ENCODE data around the gene ZDHHC11B. TPM values are rescaled to one million over a fixed set of nuclear protein-coding genes. Genes with fewer than 3 reads are reported as not detected.
"Not testable (repeated sequence)": the region's sequence is repeated elsewhere in the genome, so short reads cannot be mapped to it uniquely, and the experiment has no call there.

The ZDHHC11B gene
- total RNA-seq, 2 donors from 2014 or later: 0.55 to 3.0 TPM

DNA sequence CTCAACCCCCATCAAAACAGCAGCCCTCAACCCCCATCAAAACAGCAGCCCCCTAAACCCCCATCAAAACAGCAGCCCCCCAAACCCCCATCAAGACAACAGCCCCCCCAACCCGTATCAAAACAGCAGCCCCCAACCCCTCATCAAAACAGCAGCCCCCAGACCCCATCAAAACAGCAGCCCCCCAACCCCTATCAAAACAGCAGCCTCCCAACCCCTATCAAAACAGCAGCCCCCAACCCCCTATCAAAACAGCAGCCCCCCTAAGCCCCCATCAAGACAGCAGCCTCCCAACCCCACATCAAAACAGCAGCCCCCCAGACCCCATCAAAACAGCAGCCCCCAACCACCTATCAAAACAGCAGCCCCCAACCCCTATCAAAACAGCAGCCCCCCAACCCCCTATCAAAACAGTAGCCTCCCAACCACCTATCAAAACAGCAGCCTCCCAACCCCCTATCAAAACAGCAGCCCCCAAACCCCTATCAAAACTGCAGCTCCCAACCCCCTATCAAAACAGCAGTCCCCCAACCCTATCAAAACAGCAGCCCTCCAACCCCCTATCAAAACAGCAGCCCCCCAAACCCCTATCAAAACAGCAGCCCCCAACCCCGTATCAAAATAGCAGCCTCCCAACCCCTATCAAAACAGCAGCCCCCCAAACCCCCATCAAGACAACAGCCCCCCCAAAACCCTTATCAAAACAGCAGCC lies 92.6 kb downstream of the ZDHHC11B start:
- H3K4me1 ChIP-seq (replicated peaks): no peaks in the 10 kb centered on the region
- DNase-seq (ENCODE audit: low spot score): no peak
- intact Hi-C loops (cut with DNase I): no loop called here
- H3K4me3 ChIP-seq: peak overlapping the region in 1 of 2 donors; percentile 45
- TF ChIP-seq POLR2A (IDR thresholded peaks at IDR 0.05): no peak
- TF ChIP-seq, protein P1, sequence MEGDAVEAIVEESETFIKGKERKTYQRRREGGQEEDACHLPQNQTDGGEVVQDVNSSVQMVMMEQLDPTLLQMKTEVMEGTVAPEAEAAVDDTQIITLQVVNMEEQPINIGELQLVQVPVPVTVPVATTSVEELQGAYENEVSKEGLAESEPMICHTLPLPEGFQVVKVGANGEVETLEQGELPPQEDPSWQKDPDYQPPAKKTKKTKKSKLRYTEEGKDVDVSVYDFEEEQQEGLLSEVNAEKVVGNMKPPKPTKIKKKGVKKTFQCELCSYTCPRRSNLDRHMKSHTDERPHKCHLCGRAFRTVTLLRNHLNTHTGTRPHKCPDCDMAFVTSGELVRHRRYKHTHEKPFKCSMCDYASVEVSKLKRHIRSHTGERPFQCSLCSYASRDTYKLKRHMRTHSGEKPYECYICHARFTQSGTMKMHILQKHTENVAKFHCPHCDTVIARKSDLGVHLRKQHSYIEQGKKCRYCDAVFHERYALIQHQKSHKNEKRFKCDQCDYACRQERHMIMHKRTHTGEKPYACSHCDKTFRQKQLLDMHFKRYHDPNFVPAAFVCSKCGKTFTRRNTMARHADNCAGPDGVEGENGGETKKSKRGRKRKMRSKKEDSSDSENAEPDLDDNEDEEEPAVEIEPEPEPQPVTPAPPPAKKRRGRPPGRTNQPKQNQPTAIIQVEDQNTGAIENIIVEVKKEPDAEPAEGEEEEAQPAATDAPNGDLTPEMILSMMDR (IDR thresholded peaks at IDR 0.05): no peak
- TF ChIP-seq POLR2AphosphoS5 (IDR thresholded peaks at IDR 0.05): no peak
- 17% methylated on average over 2 of the region's 2 CpGs for WGBS
- no peak overlapping the region for H3K27ac ChIP-seq
- no peaks in the 10 kb centered on the region for H3K9me3 ChIP-seq
- H3K36me3 ChIP-seq: no peaks in the 10 kb centered on the region
- H3K27me3 ChIP-seq (replicated peaks; ENCODE audit: insufficient read depth): no peaks in the 10 kb centered on the region

DNA sequence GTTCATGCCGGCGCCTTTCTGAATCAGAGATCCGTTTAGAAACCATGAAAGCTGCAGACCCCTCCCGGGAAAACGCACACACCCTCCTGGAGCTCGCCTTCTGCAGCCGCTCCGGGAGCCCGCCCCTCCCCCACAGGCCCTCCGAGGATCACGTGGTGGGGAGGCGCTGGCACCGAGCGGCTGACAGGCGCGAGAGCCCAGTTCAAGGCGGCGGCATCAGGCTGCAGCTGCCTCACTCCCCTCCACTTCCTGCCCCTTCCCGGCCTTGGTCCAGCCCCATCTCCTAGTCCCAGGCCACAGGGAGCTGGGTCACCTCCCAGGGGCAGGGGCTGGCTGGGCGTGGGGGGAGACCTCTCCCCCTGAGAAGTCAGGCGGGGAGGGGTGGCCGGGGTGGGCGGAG lies 93.5 kb downstream of the ZDHHC11B start:
- H3K27ac ChIP-seq; H3K4me3 ChIP-seq; H3K4me1 ChIP-seq (replicated peaks); H3K36me3 ChIP-seq; DNase-seq (ENCODE audit: low spot score); H3K27me3 ChIP-seq (replicated peaks; ENCODE audit: insufficient read depth); H3K9me3 ChIP-seq; intact Hi-C loops (cut with DNase I): not testable (repeated sequence)
- no CpG with 5 or more reads among the region's 23 CpGs for WGBS

DNA sequence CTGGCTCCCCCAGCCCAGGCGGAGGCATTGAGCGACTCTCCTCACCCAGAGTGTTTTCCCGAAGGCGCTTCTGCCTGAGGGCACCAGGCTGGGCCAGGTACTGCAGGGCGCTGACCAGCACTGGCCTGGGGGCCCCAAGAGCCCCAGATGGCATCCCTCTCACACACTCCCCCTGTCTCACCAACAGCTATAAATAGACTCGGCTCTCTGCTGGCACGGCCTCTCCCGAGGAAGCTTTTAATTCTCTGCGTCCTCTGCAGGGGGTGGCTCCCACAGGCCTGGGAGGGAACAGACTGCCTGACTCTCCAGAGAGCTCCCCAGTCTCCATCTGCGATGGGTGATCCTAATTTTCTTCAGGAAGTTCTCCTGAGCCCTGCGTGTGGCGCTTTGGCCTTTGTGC lies 94.2 kb downstream of the ZDHHC11B start:
- H3K9me3 ChIP-seq: not testable (repeated sequence)
- whole genome bisulfite sequencing: no CpG with 5 or more reads among the region's 12 CpGs

DNA sequence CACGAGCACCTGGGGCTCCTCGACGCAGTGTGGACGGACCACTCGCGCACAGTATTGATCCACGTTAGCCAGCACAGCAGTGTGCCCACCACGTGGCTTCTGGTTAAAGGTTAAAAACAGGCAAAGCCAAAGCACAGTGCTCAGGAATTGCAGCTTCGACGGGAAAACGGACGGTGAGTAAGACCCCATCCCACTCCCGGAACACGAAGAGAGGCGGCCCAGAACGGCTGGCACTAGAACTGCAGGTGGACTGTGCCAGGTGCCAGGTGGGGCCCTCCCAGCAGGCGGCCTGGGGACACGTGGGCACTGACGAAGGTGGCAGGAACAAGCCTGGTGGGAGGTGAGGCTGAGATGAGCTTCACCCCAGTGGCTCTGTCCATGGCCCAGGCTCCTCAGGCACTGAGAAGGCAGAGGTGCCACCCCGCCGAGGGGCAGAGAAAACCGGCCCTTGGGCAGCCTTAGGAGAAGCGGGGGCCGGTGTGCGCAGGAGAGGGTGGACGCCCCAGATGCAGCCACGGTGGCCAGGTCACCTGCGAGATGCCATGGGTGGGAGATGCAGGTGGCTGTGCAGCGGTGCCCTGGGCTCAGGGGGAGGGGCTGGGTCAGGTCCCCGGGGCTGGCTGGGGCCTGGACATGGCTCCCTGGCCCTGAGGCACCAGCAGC lies 96.0 kb downstream of the ZDHHC11B start:
- H3K4me3 ChIP-seq; intact Hi-C loops (cut with DNase I); H3K36me3 ChIP-seq; H3K9me3 ChIP-seq; DNase-seq (ENCODE audit: low spot score); H3K27me3 ChIP-seq (replicated peaks; ENCODE audit: insufficient read depth); H3K27ac ChIP-seq; H3K4me1 ChIP-seq (replicated peaks): not testable (repeated sequence)
- WGBS: 90% methylated on average over 19 of the region's 30 CpGs

More for the DNA sequence above, 94.2 kb downstream of the ZDHHC11B start:
- H3K27ac ChIP-seq; H3K4me1 ChIP-seq (replicated peaks); H3K36me3 ChIP-seq; DNase-seq (ENCODE audit: low spot score); H3K27me3 ChIP-seq (replicated peaks; ENCODE audit: insufficient read depth); H3K4me3 ChIP-seq; intact Hi-C loops (cut with DNase I): not testable (repeated sequence)

DNA sequence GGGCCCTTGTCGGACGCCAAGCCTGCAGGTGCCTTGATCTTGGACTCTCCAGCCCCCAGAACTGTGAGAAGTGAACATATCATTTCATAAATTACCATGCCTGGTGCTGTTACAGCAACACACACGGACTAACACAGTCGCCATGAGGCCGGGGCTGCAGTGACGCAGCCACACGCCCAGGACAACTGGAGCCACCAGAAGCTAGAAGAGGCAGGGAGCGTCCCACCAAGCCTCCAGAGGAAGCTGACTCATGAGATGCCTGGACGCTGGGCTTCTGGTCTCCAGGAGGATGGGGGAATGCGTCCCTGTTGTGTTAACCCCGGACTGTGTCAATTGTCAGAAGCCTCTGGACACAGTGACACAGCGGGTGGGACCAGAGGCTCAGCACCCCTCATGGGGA lies 97.6 kb downstream of the ZDHHC11B start:
- WGBS: 91% methylated on average over 11 of the region's 12 CpGs
- intact Hi-C loops (cut with DNase I); H3K4me3 ChIP-seq; H3K4me1 ChIP-seq (replicated peaks); H3K9me3 ChIP-seq; H3K27ac ChIP-seq; DNase-seq (ENCODE audit: low spot score); H3K27me3 ChIP-seq (replicated peaks; ENCODE audit: insufficient read depth); H3K36me3 ChIP-seq: not testable (repeated sequence)

DNA sequence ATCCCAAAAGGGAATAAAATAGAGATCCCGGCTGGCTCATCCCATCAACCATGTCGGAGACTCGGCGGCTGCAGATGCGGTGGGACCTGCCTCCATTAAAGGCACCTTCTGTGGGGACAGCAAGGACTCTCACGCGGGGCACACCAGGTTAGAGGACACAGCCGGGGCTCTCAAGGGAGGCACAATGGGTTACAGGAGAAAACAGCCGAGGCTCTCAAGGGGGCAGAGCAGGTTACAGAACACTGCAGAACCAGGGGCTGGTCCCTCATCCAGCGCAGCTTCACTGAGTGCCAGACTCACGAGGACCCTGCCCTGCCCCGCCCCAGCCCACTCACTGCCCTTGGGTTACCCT lies 98.4 kb downstream of the ZDHHC11B start:
- H3K27me3 ChIP-seq (replicated peaks; ENCODE audit: insufficient read depth); H3K9me3 ChIP-seq; H3K36me3 ChIP-seq; H3K4me3 ChIP-seq; H3K4me1 ChIP-seq (replicated peaks); H3K27ac ChIP-seq; DNase-seq (ENCODE audit: low spot score); intact Hi-C loops (cut with DNase I): not testable (repeated sequence)
- WGBS: 84% methylated on average over 12 of the region's 12 CpGs

DNA sequence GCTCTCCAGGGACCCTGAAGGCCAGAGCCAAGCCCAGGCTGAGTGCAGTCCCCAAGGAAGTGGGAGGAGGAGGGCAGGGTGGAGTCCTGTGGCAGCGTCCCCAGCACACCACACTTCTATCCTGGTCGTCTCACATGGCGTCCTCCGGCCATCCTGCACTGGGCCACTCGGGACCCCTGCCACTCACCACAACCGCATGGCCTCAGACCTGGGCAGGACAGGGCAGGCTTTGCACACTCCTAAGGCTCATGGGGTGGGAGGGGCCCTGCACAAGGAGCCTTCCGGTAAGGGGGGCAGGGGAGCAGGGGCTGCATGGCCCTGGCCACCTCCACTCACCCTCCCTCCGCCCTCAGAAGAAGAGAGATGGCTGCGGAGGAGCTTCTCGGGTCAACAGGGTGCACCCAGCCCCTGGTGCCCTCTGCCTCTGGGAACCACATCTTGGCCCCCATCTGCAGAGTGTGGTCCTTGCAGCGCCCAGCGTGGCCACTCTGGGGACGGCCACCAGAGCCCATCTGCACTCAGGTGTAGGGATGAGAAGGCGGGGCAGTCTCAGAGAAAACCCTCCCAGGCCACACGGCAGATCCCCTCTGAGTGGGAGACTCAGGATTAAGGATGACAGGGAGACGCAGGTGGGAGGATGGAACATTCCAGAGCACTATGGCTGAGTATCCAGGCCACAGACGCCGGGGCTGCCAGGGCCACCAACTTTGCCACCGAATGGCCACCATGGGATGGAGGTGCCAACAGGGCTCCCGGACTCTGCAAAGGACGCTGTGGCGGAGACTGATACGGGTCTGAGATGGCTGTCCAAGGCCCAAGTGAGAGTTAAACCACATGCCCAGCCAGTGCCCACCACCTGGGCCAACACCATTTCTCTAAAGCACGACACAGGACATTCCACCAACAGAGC lies 99.0 kb downstream of the ZDHHC11B start:
- Histone ChIP-seq H3K27ac (no peak overlapping the region), H3K27me3 (replicated peaks; ENCODE audit: insufficient read depth) (no peaks in the 10 kb centered on the region), H3K4me3 (no peak overlapping the region), H3K4me1 (replicated peaks) (no peaks in the 10 kb centered on the region), H3K9me3 (no peaks in the 10 kb centered on the region), H3K36me3 (no peaks in the 10 kb centered on the region)
- DNase-seq (ENCODE audit: low spot score): no peak
- no peak for TF ChIP-seq POLR2A (IDR thresholded peaks at IDR 0.05)
- no peak for TF ChIP-seq POLR2AphosphoS5 (IDR thresholded peaks at IDR 0.05)
- TF ChIP-seq, protein P1 (IDR thresholded peaks at IDR 0.05): no peak
- intact Hi-C loops (cut with DNase I): no loop called here
- WGBS: 87% methylated on average over 24 of the region's 24 CpGs

Data from prostate gland (tissue), 2 donors.